ENCODE results near the gene CDKN2C.

Gene CDKN2C

DNA sequence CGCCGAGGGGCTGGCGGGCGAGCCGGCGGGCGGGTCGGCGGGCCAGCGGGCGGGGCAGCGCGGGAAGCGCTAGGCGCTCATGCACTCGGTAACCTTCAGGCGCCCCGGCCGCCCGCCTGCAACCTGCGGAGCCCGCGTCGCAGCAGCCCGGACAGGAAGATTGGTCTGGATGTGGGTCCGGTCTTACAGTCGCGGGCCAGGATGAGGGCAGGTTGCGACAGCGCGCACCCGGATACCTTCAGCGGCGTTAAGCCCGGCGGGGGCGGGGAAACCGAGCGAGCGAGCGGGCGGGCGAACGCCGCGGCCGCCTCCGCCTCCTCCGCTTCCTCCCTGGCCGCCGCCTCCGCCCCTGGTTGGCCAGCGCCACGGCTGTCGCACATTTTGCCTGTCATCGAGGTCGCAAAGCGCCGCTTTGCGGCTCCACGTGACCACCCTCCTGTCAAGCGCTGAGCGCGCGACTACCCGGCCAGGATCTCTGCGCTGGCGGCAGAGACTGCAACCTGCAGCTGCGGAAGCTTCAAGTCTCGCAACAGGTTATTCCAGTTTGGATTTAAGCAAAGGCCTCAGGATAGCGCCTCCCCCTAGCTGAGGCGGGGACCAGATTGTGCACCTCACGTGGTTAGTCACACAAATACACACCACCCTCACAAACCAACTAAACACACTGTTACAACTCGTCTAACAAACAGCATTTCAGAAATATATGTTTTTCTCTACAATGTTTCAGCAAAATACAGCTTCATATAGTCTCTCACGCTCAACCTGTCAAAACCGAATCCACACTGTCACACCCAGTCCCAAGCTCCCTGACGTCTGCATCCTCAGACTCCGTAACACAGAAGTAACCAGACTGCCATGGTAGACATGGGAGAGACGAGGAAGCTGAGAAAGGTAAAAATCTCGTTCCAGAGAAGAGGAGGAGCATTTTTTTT is 9.9 kb upstream of the CDKN2C start, which contains the start of gene FAF1:
FAF1 (minus strand) TSS at position 355 of the 932 bp plus-strand sequence. CDS start 456 bp downstream, outside the sequence.
- DNase-seq (ENCODE audit: extremely low read depth in 1 of 2, low read depth in 1 of 2): peak; percentile 93 to 96

DNA sequence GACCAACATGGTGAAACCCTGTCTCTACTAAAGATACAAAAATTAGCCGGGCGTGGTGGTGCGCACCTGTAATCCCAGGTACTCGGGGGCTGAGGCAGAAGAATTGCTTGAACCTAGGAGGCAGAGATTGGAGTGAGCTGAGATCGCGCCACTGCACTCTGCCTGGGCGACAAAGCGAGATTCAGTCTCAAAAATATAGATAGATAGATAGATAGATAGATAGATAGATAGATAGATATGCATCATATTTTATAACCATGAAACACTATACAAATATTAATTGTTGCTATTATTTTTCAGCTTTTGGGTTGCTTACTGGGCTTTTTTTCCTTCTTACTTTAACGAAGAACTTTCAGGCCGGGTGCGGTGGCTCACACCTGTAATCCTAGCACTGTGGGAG is 5.2 kb upstream of the CDKN2C start:
- no peak for DNase-seq (ENCODE audit: extremely low read depth in 1 of 2, low read depth in 1 of 2)

DNA sequence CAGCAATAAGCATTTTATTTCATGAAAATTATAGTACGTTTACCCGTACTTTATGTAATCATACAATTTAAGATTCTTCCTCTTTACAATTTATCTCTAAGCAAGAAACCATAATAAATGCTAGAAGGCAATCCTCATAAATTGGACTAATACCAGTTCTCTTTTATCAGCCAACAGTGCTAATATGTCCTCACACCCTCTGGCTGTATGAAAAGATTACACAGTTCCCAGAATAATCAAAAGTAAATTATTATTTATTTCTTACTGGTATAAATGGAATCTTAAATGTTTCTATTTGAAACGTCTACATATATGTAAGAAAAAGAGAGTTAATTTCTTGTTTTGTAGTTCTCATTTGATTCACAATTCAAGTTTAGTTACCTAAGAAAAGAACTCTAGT is 3.1 kb upstream of the CDKN2C start:
- DNase-seq (ENCODE audit: extremely low read depth in 1 of 2, low read depth in 1 of 2): no peak

DNA sequence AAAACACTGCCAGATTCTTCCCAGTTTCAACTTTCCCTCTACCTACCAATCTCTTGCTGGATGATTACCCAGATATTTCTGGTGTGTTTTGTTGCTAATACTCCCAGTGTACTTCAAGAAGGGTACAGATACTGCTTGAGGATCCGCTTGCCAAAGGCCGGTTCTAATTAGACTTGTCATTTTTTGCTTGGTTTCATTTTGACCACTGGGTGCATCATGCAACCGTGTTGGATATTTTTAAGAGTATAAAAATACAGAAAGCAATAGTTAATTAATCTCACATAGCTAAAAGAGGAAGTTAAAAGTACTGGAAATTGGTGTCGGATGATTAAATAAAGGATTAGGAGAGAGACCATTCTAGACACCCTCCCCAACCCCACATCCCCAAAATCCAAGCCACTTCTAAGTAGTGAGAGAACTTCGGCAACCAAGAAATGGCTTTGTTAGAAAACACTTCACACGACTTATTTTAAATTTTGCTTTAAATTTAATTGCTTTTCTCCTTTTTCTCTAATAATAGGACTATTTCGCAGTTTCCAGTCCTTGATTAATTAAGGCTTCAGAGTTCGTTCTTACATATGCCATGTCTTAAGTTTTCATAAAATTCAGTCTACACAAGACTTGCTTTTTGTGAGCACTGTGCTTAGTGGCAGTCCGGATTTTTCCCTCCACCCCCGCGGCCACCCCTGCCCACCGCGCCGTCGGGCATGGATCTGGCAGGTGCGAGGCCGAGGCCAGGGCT is 2.5 kb upstream of the CDKN2C start:
- DNase-seq (ENCODE audit: extremely low read depth in 1 of 2, low read depth in 1 of 2): no peak

DNA sequence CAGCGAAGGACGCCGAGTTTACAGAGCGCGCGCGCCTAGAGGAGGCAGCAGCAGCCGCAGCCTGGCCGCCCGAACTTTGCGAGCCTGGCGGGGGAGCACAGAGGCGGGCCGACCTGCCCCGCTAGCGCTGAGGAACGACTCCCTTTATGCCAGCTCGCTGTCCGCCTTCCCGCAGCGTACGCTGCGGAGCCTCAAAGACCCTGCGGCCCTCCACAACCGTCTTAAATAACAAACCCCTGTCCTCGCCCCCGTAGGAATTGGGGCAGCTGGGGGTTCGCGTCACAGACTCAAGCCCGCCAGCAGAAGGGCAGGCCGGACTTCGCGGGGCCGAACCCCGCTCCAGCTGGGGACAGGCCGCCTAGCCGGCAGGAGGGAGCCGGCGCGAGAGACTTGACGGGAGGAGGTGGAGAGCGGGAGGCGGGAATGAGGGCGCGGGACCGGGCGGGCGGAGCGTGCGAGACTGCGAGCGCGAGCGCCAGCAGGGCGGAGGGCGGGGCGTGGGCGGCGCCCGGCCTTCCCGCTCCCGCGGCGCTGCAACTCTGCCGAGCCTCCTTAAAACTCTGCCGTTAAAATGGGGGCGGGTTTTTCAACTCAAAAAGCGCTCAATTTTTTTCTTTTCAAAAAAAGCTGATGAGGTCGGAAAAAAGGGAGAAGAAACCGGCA is 1.8 kb upstream of the CDKN2C start:
- peak; percentile 48 to 72 for DNase-seq (ENCODE audit: extremely low read depth in 1 of 2, low read depth in 1 of 2)

DNA sequence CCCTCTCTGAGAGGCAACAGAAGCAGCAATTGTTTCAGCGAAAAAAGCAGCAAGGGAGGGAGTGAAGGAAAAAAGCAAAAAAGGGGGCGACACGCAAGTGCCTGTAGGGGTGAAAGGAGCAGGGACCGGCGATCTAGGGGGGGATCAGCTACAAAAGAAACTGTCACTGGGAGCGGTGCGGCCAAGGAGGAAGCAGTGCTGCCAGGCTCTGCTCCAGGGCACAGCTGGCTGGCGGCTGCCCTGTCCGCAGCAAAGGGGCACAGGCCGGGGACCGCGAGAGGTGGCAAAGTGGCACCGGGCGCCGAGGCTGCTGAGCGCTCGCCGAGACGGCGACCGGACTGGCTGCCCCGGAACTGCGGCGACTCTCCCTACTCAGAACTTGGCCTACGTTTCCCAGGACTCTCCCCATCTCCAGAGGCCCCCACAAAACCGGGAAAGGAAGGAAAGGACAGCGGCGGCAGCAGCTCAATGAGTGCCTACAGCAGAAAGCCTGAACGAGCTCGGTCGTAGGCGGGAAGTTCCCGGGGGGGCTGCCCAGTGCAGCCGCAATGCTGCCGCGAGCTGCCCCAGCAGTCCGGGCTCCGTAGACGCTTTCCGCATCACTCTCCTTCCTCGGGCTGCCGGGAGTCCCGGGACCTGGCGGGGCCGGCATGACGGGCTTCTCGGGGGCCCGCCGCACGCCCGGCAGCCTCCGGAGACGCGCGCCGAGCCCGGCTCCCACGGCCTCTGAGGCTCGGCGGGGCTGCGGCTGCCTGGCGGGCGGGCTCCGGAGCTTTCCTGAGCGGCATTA is 1.0 kb upstream of the CDKN2C start:
- peak in 1 of 2 donors; percentile 13 for DNase-seq (ENCODE audit: extremely low read depth in 1 of 2, low read depth in 1 of 2)

DNA sequence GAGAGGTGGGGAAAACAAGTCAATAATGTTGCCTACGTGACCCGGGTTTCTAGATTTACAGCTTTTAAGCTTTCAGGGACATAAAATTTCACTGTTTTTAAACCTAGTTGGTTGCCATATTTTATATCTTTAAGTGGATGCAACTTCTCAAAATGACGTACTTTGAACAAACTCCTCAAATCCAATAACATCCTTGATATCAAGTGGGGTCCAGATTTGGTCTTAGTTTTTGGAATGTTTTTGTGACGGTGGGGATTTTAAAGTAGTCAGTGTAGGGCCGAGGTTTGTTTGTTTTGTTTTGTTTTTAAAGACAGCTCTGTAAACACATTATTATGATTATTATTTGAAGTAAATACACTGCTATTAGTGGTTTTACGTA is 453 bp downstream of the CDKN2C start:
- no peak for DNase-seq (ENCODE audit: extremely low read depth in 1 of 2, low read depth in 1 of 2)

DNA sequence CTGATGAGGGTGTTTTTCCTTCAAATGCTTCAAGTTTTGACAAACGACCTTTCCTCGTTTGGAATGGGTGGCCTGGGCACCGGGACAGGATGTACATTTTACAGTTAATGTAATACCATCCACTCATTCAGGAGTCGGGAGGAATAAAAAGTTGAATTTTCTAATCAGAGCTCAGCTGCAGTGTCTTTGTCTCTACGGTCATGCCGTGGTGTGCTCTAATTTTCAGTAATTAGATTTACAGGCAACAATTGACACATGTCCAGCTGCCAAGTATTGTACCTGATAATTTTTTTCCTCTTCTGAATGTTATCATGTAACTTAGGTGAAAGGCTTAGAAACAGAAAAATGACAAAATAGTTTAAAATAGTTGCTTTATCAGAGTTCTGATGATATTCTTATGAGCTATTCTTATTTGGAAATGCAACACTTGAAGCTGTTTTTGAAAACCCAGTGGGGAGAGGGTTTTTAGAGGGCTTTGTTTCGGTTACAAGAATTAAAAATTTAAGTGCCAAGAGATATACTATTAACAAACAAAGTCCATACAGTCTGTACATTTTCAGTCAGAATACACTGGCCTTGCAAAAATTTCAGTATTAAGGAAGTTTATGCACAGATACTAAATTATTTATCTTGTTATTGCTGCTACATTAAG is 1.0 kb downstream of the CDKN2C start:
- DNase-seq (ENCODE audit: extremely low read depth in 1 of 2, low read depth in 1 of 2): no peak

DNA sequence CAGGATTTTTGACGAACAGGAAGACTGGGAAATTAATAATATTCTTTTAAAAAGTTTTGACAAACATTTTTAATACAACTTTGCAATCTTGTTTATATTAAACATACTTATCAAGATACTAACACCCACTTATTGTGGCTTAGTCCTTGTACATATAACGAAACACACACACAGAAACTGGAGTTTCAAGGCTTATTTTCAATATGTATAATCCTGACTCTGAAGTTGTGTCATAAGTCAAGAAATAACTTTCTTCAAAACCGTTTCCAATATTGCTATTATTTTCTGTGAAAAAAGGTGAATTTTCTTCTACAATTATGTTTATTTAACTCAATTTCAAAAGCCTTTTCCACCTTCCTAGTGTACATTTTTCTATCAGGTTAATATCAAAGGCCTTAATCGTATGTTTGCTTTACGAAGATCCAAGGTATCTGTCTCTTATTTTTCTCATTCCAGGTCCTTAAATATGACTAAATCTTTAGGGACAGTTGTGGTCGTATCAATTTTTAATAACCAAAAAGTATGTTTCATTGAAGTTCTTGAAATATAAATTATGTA is 1.8 kb downstream of the CDKN2C start:
- DNase-seq (ENCODE audit: extremely low read depth in 1 of 2, low read depth in 1 of 2): no peak

DNA sequence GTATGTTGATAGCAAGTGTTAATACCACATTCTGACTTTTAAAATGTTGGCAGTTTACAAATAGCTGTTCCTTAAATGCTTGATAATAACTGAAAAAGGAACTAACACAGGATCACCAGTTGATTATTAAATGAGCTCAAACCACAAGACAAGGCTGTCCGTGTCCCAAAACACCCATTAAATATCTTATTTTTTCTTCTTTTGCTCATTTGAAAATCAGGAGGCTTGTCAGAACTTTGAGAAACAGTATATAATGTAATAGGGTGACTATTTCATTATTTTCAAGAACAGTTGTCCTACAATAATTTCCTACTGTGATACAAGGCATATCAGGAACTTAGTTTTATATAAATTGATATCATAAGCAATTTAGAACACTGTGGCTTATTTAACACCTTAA is 2.7 kb downstream of the CDKN2C start:
- no peak for DNase-seq (ENCODE audit: extremely low read depth in 1 of 2, low read depth in 1 of 2)

DNA sequence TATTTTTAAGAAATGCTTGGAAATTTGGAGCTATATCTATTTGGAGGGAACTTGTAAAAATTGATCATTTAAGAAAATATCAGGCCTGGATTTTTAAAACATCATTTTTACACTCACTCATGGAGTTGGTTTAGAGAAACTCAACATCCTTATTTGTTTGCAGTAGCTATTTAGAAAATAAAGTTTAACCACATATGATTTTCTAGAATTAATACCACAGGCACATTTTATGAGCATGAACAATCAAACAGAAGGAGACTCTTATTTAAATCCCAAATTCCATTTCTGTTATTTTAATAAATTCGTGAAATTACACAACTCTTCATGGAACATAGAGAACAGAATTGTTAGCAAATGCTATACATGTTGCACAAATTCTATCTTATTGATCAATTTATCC is 3.2 kb downstream of the CDKN2C start:
- no peak for DNase-seq (ENCODE audit: extremely low read depth in 1 of 2, low read depth in 1 of 2)

DNA sequence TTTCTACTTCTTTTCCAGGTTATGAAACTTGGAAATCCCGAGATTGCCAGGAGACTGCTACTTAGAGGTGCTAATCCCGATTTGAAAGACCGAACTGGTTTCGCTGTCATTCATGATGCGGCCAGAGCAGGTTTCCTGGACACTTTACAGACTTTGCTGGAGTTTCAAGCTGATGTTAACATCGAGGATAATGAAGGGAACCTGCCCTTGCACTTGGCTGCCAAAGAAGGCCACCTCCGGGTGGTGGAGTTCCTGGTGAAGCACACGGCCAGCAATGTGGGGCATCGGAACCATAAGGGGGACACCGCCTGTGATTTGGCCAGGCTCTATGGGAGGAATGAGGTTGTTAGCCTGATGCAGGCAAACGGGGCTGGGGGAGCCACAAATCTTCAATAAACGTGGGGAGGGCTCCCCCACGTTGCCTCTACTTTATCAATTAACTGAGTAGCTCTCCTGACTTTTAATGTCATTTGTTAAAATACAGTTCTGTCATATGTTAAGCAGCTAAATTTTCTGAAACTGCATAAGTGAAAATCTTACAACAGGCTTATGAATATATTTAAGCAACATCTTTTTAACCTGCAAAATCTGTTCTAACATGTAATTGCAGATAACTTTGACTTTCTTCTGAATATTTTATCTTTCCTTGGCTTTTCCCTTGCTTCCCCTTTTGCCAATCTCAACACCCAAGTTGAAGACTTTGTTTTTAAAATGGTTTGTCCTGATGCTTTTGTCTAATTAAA is 4.0 kb downstream of the CDKN2C start:
- DNase-seq (ENCODE audit: extremely low read depth in 1 of 2, low read depth in 1 of 2): no peak

DNA sequence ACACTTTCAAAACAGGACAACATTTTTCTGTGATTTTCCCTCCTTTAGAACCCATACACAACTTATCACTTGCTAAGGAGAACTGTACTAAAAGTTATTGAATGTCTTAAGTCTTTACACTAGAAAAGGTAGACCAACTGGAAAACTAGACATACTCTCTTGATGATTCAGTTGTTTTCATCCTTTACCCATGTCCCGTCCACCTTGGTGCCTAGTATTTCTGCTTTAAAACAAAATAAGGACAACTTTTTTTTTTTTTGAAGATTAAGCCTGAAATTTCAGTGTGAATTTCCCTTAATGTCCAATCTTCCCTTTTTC is 4.5 kb downstream of the CDKN2C start:
- no peak for DNase-seq (ENCODE audit: extremely low read depth in 1 of 2, low read depth in 1 of 2)

DNA sequence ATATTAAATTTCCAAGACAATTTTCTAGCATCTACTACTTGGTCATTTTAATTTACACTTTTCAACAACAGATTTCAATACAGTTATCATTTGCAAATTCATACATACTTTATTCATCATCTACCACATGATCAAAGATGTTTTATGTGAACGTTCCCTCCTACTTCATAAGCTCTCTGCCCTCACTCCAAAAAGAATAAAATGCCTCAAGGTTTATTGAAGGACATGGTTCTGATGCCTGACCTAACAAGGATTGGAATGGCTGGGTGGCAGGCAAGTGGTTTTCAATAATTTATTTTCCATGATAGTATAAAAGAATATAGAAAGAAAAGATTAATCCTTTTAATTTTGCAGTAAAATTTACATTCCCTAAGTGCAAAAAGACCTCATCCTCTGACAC is 5.4 kb downstream of the CDKN2C start:
- no peak for DNase-seq (ENCODE audit: extremely low read depth in 1 of 2, low read depth in 1 of 2)

DNA sequence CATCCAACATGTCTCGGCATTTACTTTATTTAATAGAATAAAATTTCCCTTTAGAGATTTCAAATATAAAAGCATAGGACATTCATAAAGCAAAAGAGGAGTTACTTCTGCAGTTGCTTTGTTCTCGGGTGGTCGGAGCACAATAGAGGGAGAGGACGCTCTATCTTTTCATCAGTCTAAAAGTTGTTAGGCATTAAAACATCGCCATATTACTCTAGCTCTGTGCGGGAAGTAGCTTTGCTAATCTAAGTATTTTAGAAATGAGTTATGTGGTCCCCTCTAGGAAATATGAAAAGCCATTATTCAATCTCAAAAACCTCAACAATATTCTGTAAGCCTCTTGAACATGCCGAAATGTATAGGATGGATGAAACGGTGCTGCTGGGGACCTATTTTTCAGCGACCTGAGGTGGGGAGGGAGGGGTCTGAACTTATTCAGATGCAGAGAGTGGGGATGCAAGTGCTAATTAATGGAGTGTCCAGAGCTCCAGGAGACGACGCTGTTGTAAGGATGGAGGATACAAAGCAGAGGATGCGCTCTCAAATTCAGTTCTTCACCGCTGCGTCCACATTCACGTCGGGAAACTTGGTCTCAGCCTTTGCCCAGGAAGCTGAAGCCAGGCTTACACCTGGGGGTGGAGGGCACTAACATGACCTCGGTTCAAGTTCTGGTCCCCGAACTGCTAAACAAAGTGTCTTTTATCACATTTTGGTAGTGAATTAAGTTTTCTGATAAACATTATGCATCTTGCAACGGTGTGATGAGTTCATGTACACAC is 6.3 kb downstream of the CDKN2C start:
- DNase-seq (ENCODE audit: extremely low read depth in 1 of 2, low read depth in 1 of 2): no peak

DNA sequence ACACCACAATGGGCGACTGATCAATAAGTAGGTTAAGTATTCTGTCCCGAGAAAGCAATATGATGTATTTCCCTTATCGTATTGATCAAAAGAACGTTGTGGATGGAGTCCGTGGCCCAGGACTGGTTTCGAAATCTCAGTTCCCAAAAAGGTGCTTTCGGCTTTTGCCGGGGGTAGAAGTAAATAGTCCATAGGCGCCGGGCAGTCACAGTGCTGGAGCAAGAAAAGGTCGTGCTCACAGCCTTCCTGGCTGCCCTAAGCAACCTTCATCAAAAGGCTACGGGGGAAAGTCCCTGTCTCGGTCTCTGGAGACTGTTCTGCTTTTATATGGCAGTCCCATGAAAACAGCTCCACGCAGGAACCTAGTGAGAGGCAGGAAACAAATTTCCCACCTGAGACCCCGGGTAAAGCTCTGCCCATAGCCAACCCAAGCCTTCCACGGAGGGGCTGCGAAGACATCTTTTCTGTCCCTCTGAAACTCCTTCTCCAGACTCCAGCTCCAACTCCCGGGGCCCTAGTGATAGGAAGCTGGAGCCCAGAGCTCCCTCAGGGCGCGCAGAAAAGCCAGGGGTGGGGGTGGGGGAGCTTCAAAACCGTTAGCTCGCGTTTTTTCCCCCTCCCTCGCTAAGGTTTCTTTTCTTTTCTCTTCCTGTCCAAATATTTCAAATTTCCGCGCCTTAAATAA is 7.0 kb downstream of the CDKN2C start:
- DNase-seq (ENCODE audit: extremely low read depth in 1 of 2, low read depth in 1 of 2): no peak

DNA sequence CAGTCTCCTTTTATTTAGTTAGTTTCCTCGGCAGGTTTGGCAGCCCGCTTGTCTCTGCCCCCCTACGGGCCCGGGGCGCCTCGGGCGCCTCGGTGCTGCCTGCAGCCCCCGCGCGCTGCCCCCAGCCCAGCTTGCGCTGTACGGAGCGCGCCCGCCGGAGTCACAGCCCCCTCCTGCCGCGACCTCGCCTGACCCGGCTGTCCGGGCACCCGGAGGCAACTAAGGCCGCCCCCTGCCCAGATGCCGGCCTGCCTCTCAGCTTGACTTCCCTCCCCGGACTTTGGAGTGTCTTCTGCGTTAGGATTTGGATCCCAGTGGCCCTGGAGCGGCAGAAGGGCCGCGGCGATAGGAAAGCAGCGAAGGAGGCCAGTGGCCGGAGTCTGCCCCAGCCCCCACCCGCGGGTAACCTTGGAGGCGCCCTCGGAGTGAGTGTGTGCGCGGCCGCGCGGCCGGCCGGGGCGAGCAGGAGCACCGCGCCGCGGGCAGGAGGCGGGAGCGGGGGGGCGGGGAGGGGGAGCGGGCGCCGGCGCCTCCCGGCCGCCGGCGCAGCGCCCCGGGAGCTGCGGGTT is 7.6 kb downstream of the CDKN2C start:
- no peak for DNase-seq (ENCODE audit: extremely low read depth in 1 of 2, low read depth in 1 of 2)
